PFSK-1 (cell line): Measurements from ENCODE around the gene ELF3.

Experiments
- FOXP2 ChIP-seq: optimal IDR thresholded peaks from 2 replicates; pipeline ENCODE3; 2011; ENCODE audit warnings: borderline replicate concordance, control low read depth, inconsistent platforms; ENCODE audit not compliant: insufficient read depth; ENCODE audit errors: extremely low read length, extremely low read depth
- REST ChIP-seq, 2 experiments: IDR thresholded peaks; 2 replicates each; pipeline versions ENCODE4 v1.6.1 to v1.8.0; 2011 to 2012; ENCODE audit warnings: low read depth in 2 of 2, low read length in 2 of 2, control low read depth in 1 of 2, inconsistent platforms in 1 of 2, mild to moderate bottlenecking in 1 of 2, moderate library complexity in 1 of 2; ENCODE audit not compliant: insufficient read depth in 1 of 2
- SIN3A ChIP-seq: IDR thresholded peaks from 2 replicates; pipeline ENCODE4 v1.6.1; 2012; ENCODE audit warnings: mild to moderate bottlenecking, low read length, moderate library complexity, borderline replicate concordance; ENCODE audit not compliant: insufficient read depth
- TAF1 ChIP-seq: IDR thresholded peaks from 2 replicates; pipeline ENCODE4 v1.6.1; 2012; ENCODE audit warnings: low read length, control low read depth, borderline replicate concordance; ENCODE audit not compliant: insufficient read depth

GRCh38 chr1:202013603-202014002 is 3.2 kb downstream of the ELF3 start:
- no peak for TF ChIP-seq TAF1
- no peak for TF ChIP-seq REST (IDR thresholded peaks at IDR 0.05; ENCODE audit: insufficient read depth in 1 of 2, low read depth in 2 of 2, low read length in 2 of 2)
- no peak for TF ChIP-seq FOXP2
- no peak for TF ChIP-seq SIN3A
